Stimulated activated CD4-positive, alpha-beta T cell treated with anti-CD3 and anti-CD28 coated beads, Interleukin-2, amount 100 ng/mL, for 48 hours (primary cell): ENCODE results near the gene IGF2R.
"Not testable (repeated sequence)": the region's sequence is repeated elsewhere in the genome, so short reads cannot be mapped to it uniquely, and the experiment has no call there.

Experiments
- DNase-seq, 2 donors: peaks; one replicate each; pipeline ENCODE4 v3.0.0-alpha.2; 2020

Gene IGF2R

GRCh38 chr6:159955945-159956361 is 12.9 kb upstream of the IGF2R start:
- no peak for DNase-seq

GRCh38 chr6:159957071-159957673 is 11.7 kb upstream of the IGF2R start:
- no peak for DNase-seq

GRCh38 chr6:159959165-159959975 is 9.5 kb upstream of the IGF2R start:
- DNase-seq: no peak

GRCh38 chr6:159959976-159960384 is 8.9 kb upstream of the IGF2R start:
- DNase-seq: no peak

- no peak for DNase-seq
These were observed 8.4 kb upstream of the IGF2R start for GRCh38 chr6:159960485-159960884.

- DNase-seq: no peak
These were observed 7.4 kb upstream of the IGF2R start for GRCh38 chr6:159961528-159961927.

- DNase-seq: no peak
These were observed 5.8 kb upstream of the IGF2R start for GRCh38 chr6:159963111-159963510.

GRCh38 chr6:159964046-159964445 is 4.8 kb upstream of the IGF2R start:
- DNase-seq: no peak

- no peak for DNase-seq
These were observed 2.5 kb upstream of the IGF2R start for GRCh38 chr6:159966339-159966738.

- DNase-seq: no peak
These were observed 1.9 kb upstream of the IGF2R start for GRCh38 chr6:159966981-159967380.

- not testable (repeated sequence) for DNase-seq
These were observed 1.3 kb upstream of the IGF2R start for GRCh38 chr6:159967621-159968020.

- DNase-seq: peak in 1 of 2 donors; percentile 25
These were observed 476 bp downstream of the IGF2R start for GRCh38 chr6:159969204-159969912.

GRCh38 chr6:159969921-159970320 is 1.0 kb downstream of the IGF2R start:
- no peak for DNase-seq

GRCh38 chr6:159970659-159971063 is 1.8 kb downstream of the IGF2R start:
- DNase-seq: no peak

- no peak for DNase-seq
These were observed 2.7 kb downstream of the IGF2R start for GRCh38 chr6:159971341-159972178.

- no peak for DNase-seq
These were observed 3.8 kb downstream of the IGF2R start for GRCh38 chr6:159972506-159973268.

GRCh38 chr6:159973406-159973805 is 4.5 kb downstream of the IGF2R start:
- DNase-seq: no peak

GRCh38 chr6:159973951-159974350 is 5.1 kb downstream of the IGF2R start:
- DNase-seq: no peak

- DNase-seq: no peak
These were observed 6.0 kb downstream of the IGF2R start for GRCh38 chr6:159974932-159975331.

- DNase-seq: no peak
These were observed 7.9 kb downstream of the IGF2R start for GRCh38 chr6:159976686-159977254.

- no peak for DNase-seq
These were observed 8.5 kb downstream of the IGF2R start for GRCh38 chr6:159977255-159977903.
